Measurements from ENCODE around the gene PROSER2.

Gene PROSER2

DNA sequence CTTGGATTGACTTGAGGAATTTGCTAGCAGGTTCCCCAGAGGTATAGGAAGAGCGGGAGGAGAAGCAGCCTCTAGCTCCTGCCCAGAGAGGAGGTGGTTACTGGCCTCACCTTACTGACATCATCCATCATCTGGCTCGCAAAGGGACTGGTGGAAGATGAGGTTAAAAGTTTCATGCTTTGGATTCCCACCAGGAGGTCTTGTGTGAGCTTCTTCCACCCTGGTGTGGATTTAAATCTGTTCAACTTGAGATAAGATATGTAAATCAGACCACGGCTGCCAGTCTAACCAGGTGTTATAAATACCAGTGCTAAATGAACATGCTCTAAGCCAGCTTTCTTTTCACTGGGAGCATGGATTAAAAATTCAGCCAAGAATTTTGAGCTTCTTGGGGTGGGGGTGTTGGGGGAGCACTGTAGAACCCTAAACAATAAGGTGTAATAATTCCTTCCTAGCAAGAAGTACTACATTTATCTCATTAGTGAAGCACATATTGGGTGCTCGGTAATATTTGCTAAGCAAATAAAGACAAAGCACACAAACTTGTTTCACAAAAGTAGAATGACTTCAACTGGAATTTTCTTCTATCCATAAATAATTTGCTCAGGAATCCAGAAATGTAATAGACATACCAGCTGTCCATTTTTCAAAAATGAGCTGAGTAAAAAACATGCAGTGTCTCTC, 7.8 kb downstream of the PROSER2 start:
- H3K4me3 ChIP-seq (ENCODE audit: insufficient read depth, low read length, poor library complexity, severe bottlenecking), result no peak overlapping the region
- H3K27ac ChIP-seq (ENCODE audit: low read depth, low read length), result no peak overlapping the region
- no peaks in the 10 kb centered on the region for H3K9me3 ChIP-seq (ENCODE audit: insufficient read depth, low read length)
- H3F3A ChIP-seq (ENCODE audit: insufficient read depth), result no peaks in the 10 kb centered on the region
- H3K27me3 ChIP-seq (ENCODE audit: low read length), result no peaks in the 10 kb centered on the region
- no peak for TF ChIP-seq EZH2phosphoT487 (conservative IDR thresholded peaks at IDR 0.05; ENCODE audit: low read length)
- TF ChIP-seq CTCF (IDR thresholded peaks at IDR 0.05; ENCODE audit: insufficient read depth, low read length, poor library complexity, severe bottlenecking), result no peak
- no peaks in the 10 kb centered on the region for H3K79me2 ChIP-seq (ENCODE audit: insufficient read depth, low read length)
- no peak overlapping the region for H3K9ac ChIP-seq (ENCODE audit: low read length)
- H3K36me3 ChIP-seq (ENCODE audit: low read length), result no peaks in the 10 kb centered on the region
- no peak overlapping the region for H2AFZ ChIP-seq (ENCODE audit: low read depth, low read length, severe bottlenecking)
- H3K4me2 ChIP-seq (ENCODE audit: low read depth, low read length, poor library complexity, severe bottlenecking), result no peak overlapping the region
- H4K20me1 ChIP-seq (ENCODE audit: low read depth, low read length), result no peaks in the 10 kb centered on the region
- no peaks in the 10 kb centered on the region for H3K9me2 ChIP-seq (replicated peaks; ENCODE audit: insufficient read depth, low read length)

GRCh38 chr10:11831520-11831951, 8.4 kb downstream of the PROSER2 start:
- H3K27me3 ChIP-seq (ENCODE audit: low read length), result no peaks in the 10 kb centered on the region
- H3K27ac ChIP-seq (ENCODE audit: low read depth, low read length), result no peak overlapping the region
- H3K4me2 ChIP-seq (ENCODE audit: low read depth, low read length, poor library complexity, severe bottlenecking), result no peak overlapping the region
- H3K4me3 ChIP-seq (ENCODE audit: insufficient read depth, low read length, poor library complexity, severe bottlenecking), result no peak overlapping the region
- no peak for TF ChIP-seq EZH2phosphoT487 (conservative IDR thresholded peaks at IDR 0.05; ENCODE audit: low read length)
- no peak for TF ChIP-seq CTCF (IDR thresholded peaks at IDR 0.05; ENCODE audit: insufficient read depth, low read length, poor library complexity, severe bottlenecking)
- no peaks in the 10 kb centered on the region for H3K9me3 ChIP-seq (ENCODE audit: insufficient read depth, low read length)
- no peak overlapping the region for H2AFZ ChIP-seq (ENCODE audit: low read depth, low read length, severe bottlenecking)
- no peaks in the 10 kb centered on the region for H3K79me2 ChIP-seq (ENCODE audit: insufficient read depth, low read length)
- H3K9me2 ChIP-seq (replicated peaks; ENCODE audit: insufficient read depth, low read length), result no peaks in the 10 kb centered on the region
- H3K9ac ChIP-seq (ENCODE audit: low read length), result no peak overlapping the region
- no peaks in the 10 kb centered on the region for H3F3A ChIP-seq (ENCODE audit: insufficient read depth)
- H3K36me3 ChIP-seq (ENCODE audit: low read length), result no peaks in the 10 kb centered on the region
- H4K20me1 ChIP-seq (ENCODE audit: low read depth, low read length), result no peaks in the 10 kb centered on the region

- no peaks in the 10 kb centered on the region for H3K36me3 ChIP-seq (ENCODE audit: low read length)
- H3K9ac ChIP-seq (ENCODE audit: low read length), result no peak overlapping the region
- H3K4me3 ChIP-seq (ENCODE audit: insufficient read depth, low read length, poor library complexity, severe bottlenecking), result no peak overlapping the region
- H3K9me2 ChIP-seq (replicated peaks; ENCODE audit: insufficient read depth, low read length), result no peaks in the 10 kb centered on the region
- H3F3A ChIP-seq (ENCODE audit: insufficient read depth), result no peaks in the 10 kb centered on the region
- no peak for TF ChIP-seq CTCF (IDR thresholded peaks at IDR 0.05; ENCODE audit: insufficient read depth, low read length, poor library complexity, severe bottlenecking)
- TF ChIP-seq EZH2phosphoT487 (conservative IDR thresholded peaks at IDR 0.05; ENCODE audit: low read length), result no peak
- H3K79me2 ChIP-seq (ENCODE audit: insufficient read depth, low read length), result no peaks in the 10 kb centered on the region
- H3K4me2 ChIP-seq (ENCODE audit: low read depth, low read length, poor library complexity, severe bottlenecking), result no peak overlapping the region
- no peaks in the 10 kb centered on the region for H3K27me3 ChIP-seq (ENCODE audit: low read length)
- H4K20me1 ChIP-seq (ENCODE audit: low read depth, low read length), result no peaks in the 10 kb centered on the region
- H2AFZ ChIP-seq (ENCODE audit: low read depth, low read length, severe bottlenecking), result no peak overlapping the region
- H3K27ac ChIP-seq (ENCODE audit: low read depth, low read length), result no peak overlapping the region
- H3K9me3 ChIP-seq (ENCODE audit: insufficient read depth, low read length), result no peaks in the 10 kb centered on the region
Measured at GRCh38 chr10:11832042-11832441, 8.9 kb downstream of the PROSER2 start.
